GM21529 (cell line): ENCODE data around the gene PSENEN.
A peak's percentile ranks its signal among the peaks of the same experiment; 100 is the strongest.

Experiments used
- ATAC-seq: cut with Tn5 transposase; IDR thresholded peaks from one replicate; pipeline ENCODE4 v1.9.1; 2021; ENCODE audit not compliant: unreplicated experiment

The PSENEN gene

GRCh38 chr19:35745328-35746086, at the start of gene PSENEN, which contains the start of gene U2AF1L4:
TSS of gene PSENEN (plus strand) at chr19:35745651. CDS start at chr19:35745931, 280 bp downstream.
TSS of gene U2AF1L4 (minus strand) at chr19:35745418. CDS start at chr19:35745391, 27 bp downstream.
- ATAC-seq = peak; percentile 33

GRCh38 chr19:35695895-35696422, 49.5 kb upstream of the PSENEN start:
- ATAC-seq = no peak

GRCh38 chr19:35696835-35697234, 48.6 kb upstream of the PSENEN start:
- ATAC-seq = no peak

- peak; percentile 93 for ATAC-seq
Measured at GRCh38 chr19:35702223-35703012, 43.0 kb upstream of the PSENEN start.

- no peak for ATAC-seq
Measured at GRCh38 chr19:35703343-35703742, 42.1 kb upstream of the PSENEN start.

- no peak for ATAC-seq
Measured at GRCh38 chr19:35704218-35704617, 41.2 kb upstream of the PSENEN start, which contains the start of gene ZBTB32. TSS of gene ZBTB32 (plus strand) at chr19:35704558. CDS start at chr19:35714627, 10,069 bp downstream.

GRCh38 chr19:35708391-35708790, 37.1 kb upstream of the PSENEN start:
- ATAC-seq = no peak

- peak; percentile 37 for ATAC-seq
Measured at GRCh38 chr19:35710784-35711723, 34.4 kb upstream of the PSENEN start.

GRCh38 chr19:35712567-35713505, 32.6 kb upstream of the PSENEN start:
- ATAC-seq = no peak

- ATAC-seq = no peak
Measured at GRCh38 chr19:35713506-35713850, 32.0 kb upstream of the PSENEN start.

- ATAC-seq = no peak
Measured at GRCh38 chr19:35713904-35714495, 31.5 kb upstream of the PSENEN start.

- ATAC-seq = no peak
Measured at GRCh38 chr19:35714601-35715354, 30.7 kb upstream of the PSENEN start.

- no peak for ATAC-seq
Measured at GRCh38 chr19:35715355-35715809, 30.1 kb upstream of the PSENEN start.

GRCh38 chr19:35715981-35716800, 29.3 kb upstream of the PSENEN start:
- no peak for ATAC-seq

GRCh38 chr19:35716801-35717664, 28.4 kb upstream of the PSENEN start:
- peak; percentile 53 for ATAC-seq

GRCh38 chr19:35717665-35718344, 27.6 kb upstream of the PSENEN start, which contains the start of gene KMT2B:
TSS of gene KMT2B (plus strand) at chr19:35718003. CDS start at chr19:35718019, 16 bp downstream.
- no peak for ATAC-seq
